ENCODE results near the gene PLEKHA7. TPM values are rescaled to one million over a fixed set of nuclear protein-coding genes. Genes with fewer than 3 reads are reported as not detected.
"Not testable (repeated sequence)": the region's sequence is repeated elsewhere in the genome, so short reads cannot be mapped to it uniquely, and the experiment has no call there.

The PLEKHA7 gene
- total RNA-seq, 1 experiment from 2014 or later: not detected

DNA sequence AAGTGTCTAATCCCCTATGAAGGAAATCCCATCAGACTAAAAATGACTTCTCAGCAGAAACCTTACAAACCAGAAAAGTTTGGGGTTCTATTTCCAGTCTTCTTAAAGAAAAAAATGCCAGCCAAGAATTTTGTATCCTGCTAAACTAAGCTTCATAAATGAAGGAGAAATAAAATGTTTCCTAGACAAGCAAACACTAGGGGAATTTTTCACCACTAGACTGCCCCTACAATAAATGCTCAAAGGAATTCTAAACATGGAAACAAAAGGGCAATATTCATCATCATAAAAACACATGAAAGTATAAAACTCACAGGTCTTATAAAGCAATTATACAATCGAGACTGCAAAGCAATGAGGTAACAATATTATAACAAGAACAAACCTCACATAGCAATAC is 124.3 kb downstream of the PLEKHA7 start:
- DNase-seq: no peak
- Histone ChIP-seq H3K36me3 (no peaks in the 10 kb centered on the region), H3K4me3 (no peak overlapping the region), H3K9me3 (no peaks in the 10 kb centered on the region), H3K27me3 (no peaks in the 10 kb centered on the region)

- H3K27me3 ChIP-seq, H3K4me3 ChIP-seq, H3K9me3 ChIP-seq, H3K36me3 ChIP-seq, DNase-seq: not testable (repeated sequence)
Measured at GRCh38 chr11:16889010-16889409, 125.2 kb downstream of the PLEKHA7 start.

DNA sequence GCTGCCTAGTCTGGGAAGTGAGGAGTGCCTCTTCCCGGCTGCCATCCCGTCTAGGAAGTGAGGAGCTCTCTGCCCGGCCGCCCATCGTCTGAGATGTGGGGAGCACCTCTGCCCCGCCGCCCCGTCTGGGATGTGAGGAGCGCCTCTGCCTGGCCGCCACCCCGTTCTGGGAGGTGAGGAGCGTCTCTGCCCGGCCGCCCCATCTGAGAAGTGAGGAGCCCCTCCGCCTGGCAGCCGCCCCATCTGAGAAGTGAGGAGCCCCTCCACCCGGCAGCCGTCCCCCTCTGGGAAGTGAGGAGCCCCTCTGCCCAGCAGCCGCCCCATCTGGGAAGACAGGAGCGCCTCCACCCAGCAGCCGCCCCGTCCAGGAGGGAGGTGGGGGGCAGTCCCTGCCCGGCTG is 126.3 kb downstream of the PLEKHA7 start:
- H3K9me3 ChIP-seq, H3K4me3 ChIP-seq, H3K27me3 ChIP-seq, DNase-seq, H3K36me3 ChIP-seq: not testable (repeated sequence)

GRCh38 chr11:16883174-16883573 is 131.0 kb downstream of the PLEKHA7 start:
- Histone ChIP-seq H3K4me3 (no peak overlapping the region), H3K36me3 (no peaks in the 10 kb centered on the region), H3K27me3 (no peaks in the 10 kb centered on the region), H3K9me3 (no peaks in the 10 kb centered on the region)
- DNase-seq: peak; percentile 11

DNA sequence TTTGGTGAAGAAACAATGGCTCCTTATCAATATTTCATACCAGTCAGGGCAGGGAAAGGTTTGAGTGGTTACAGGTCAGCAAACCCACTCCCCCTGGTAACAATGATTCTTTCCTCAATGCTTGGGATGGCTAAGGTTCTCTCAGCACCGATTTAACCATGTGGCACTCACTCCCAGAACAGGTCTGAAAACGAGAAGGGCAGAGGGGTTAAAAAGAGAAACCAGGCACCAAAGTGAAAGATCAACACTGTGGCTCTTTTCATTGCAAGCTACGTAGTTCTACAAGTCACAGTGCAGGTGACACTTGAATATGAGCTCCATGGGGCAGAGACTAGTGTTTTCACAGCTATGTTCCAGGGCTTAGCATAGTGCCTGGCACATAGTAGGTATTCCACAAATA is 132.4 kb downstream of the PLEKHA7 start:
- Histone ChIP-seq H3K36me3 (no peaks in the 10 kb centered on the region), H3K9me3 (no peaks in the 10 kb centered on the region), H3K4me3 (no peak overlapping the region), H3K27me3 (no peaks in the 10 kb centered on the region)
- DNase-seq: no peak

DNA sequence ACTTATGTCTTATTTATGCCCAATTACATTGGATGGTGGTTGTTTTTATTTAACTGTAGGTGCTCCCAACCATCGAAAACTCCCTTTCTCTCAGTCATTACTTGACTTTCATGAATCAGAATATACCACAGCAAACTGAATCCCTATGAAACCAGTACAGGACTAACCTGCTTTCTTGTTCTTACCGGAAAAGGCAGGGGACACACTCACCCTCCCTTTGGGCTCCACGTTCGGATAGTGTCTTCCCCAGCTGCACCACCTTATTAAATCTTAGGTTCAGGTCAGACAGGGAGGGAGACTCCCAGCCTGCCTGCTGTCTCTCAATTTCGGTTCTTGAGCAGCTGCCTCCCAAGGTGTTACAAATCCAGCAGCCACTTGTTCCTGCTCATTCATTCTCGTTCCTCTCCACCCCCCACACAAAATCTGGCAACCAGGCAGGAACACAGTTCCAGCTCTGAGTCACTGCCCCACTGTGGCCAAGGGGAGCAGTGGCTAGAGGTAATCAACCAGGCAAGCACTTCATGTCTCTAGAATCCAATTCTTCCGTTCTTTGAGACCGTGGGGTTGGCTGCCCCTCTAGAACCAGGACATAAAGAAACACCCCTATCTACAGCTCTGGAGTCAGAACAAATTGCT is 133.0 kb downstream of the PLEKHA7 start:
- no peaks in the 10 kb centered on the region for H3K36me3 ChIP-seq
- no peaks in the 10 kb centered on the region for H3K27me3 ChIP-seq
- DNase-seq: peak; percentile 73
- no peaks in the 10 kb centered on the region for H3K9me3 ChIP-seq
- H3K4me3 ChIP-seq: no peak overlapping the region

GRCh38 chr11:16880184-16880801 is 133.9 kb downstream of the PLEKHA7 start:
- Histone ChIP-seq H3K9me3 (no peaks in the 10 kb centered on the region), H3K4me3 (no peak overlapping the region), H3K27me3 (no peaks in the 10 kb centered on the region), H3K36me3 (no peaks in the 10 kb centered on the region)
- no peak for DNase-seq

GRCh38 chr11:16879690-16880089 is 134.5 kb downstream of the PLEKHA7 start:
- no peak for DNase-seq
- Histone ChIP-seq H3K27me3 (no peaks in the 10 kb centered on the region), H3K4me3 (no peak overlapping the region), H3K36me3 (no peaks in the 10 kb centered on the region), H3K9me3 (no peaks in the 10 kb centered on the region)

- Histone ChIP-seq H3K36me3 (no peaks in the 10 kb centered on the region), H3K4me3 (no peak overlapping the region), H3K27me3 (no peaks in the 10 kb centered on the region), H3K9me3 (no peaks in the 10 kb centered on the region)
- no peak for DNase-seq
Measured at GRCh38 chr11:16876837-16877236, 137.4 kb downstream of the PLEKHA7 start.

- H3K4me3 ChIP-seq: no peak overlapping the region
- H3K36me3 ChIP-seq: no peaks in the 10 kb centered on the region
- no peak for DNase-seq
- H3K9me3 ChIP-seq: no peaks in the 10 kb centered on the region
- no peaks in the 10 kb centered on the region for H3K27me3 ChIP-seq
Measured at GRCh38 chr11:16876053-16876752, 138.0 kb downstream of the PLEKHA7 start.

- no peak for DNase-seq
- Histone ChIP-seq H3K27me3 (no peaks in the 10 kb centered on the region), H3K9me3 (no peaks in the 10 kb centered on the region), H3K36me3 (no peaks in the 10 kb centered on the region), H3K4me3 (no peak overlapping the region)
Measured at GRCh38 chr11:16874275-16874975, 139.8 kb downstream of the PLEKHA7 start.

DNA sequence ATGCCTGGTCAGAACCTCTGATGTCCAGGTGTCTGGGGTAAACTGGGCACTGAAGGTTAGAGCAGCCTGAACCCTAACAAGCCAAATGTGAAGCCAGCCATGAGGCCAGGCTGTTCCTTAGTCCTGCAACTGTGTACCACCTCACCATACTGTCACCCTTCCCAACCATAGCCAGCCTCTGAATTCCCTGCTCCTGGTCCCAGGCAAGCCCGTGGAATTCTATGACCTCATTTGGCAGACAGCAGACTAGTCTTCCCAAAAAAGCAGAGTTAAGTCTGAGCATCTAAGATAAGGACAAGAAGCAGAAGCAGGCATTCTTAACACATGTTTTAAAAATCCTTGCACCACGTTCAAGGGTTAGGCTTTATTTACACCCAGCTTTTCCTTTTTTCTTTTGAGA is 140.9 kb downstream of the PLEKHA7 start:
- DNase-seq: no peak
- H3K9me3 ChIP-seq: no peaks in the 10 kb centered on the region

DNA sequence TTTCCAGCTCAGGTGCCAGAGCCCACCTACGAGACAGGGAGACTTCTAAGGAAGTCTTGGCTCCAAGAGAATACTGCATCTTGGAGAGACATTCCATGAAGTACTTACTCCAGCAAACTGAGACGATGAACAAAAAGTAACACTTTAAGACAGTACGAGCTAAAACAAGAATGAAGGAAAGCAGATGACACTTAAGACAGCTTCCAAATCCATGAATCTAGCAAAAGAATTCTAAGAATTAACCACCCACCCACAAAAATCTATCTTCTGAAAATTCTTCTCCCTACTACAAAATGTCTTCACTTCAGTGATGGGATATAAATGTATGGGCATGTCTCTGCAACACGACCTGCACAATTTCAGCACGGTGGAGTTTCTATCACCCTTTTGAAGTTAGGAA is 142.8 kb downstream of the PLEKHA7 start:
- H3K4me3 ChIP-seq: no peak overlapping the region
- no peak for DNase-seq
- H3K27me3 ChIP-seq: no peaks in the 10 kb centered on the region
- H3K36me3 ChIP-seq: no peaks in the 10 kb centered on the region
- H3K9me3 ChIP-seq: no peaks in the 10 kb centered on the region

More for the DNA sequence above, 140.9 kb downstream of the PLEKHA7 start:
- Histone ChIP-seq H3K4me3 (no peak overlapping the region), H3K36me3 (no peaks in the 10 kb centered on the region), H3K27me3 (no peaks in the 10 kb centered on the region)

- Histone ChIP-seq H3K4me3 (no peak overlapping the region), H3K9me3 (no peaks in the 10 kb centered on the region), H3K27me3 (no peaks in the 10 kb centered on the region), H3K36me3 (no peaks in the 10 kb centered on the region)
- no peak for DNase-seq
Measured at GRCh38 chr11:16867097-16867496, 147.1 kb downstream of the PLEKHA7 start.

- not testable (repeated sequence) for DNase-seq, H3K36me3 ChIP-seq
Measured at GRCh38 chr11:16864428-16864827, 149.8 kb downstream of the PLEKHA7 start.

GRCh38 chr11:16863389-16863788 is 150.8 kb downstream of the PLEKHA7 start:
- Histone ChIP-seq H3K4me3 (no peak overlapping the region), H3K36me3 (no peaks in the 10 kb centered on the region), H3K9me3 (no peaks in the 10 kb centered on the region), H3K27me3 (no peaks in the 10 kb centered on the region)
- no peak for DNase-seq

More at GRCh38 chr11:16864428-16864827, 149.8 kb downstream of the PLEKHA7 start:
- not testable (repeated sequence) for H3K4me3 ChIP-seq, H3K9me3 ChIP-seq, H3K27me3 ChIP-seq

GRCh38 chr11:16862726-16863125 is 151.5 kb downstream of the PLEKHA7 start:
- no peak overlapping the region for H3K4me3 ChIP-seq
- no peaks in the 10 kb centered on the region for H3K36me3 ChIP-seq
- H3K27me3 ChIP-seq: no peaks in the 10 kb centered on the region
- H3K9me3 ChIP-seq: no peaks in the 10 kb centered on the region
- no peak for DNase-seq

Measured in MG63 (cell line).